ENCODE data around the gene FKBP1A.

Gene FKBP1A

GRCh38 chr20:1436263-1436662 is 43.4 kb upstream of the FKBP1A start:
- no peak overlapping the region for H3K4me2 ChIP-seq (ENCODE audit: insufficient read depth, low read length)
- peaks cover 3% of the 10 kb centered on the region; the same call in 1 of the 2 replicates for H4K20me1 ChIP-seq (ENCODE audit: insufficient read depth, low read length)
- 0 out of 2 replicates have a peak, but pooled peaks cover 5% of the 10 kb centered on the region for H3K36me3 ChIP-seq (ENCODE audit: insufficient read depth, low read length)
- no peaks in the 10 kb centered on the region for H3K9me3 ChIP-seq (ENCODE audit: insufficient read depth, low read length, severe bottlenecking)
- H2AFZ ChIP-seq (ENCODE audit: low read depth, low read length), result no peak overlapping the region
- no peak for DNase-seq
- H3K4me3 ChIP-seq (ENCODE audit: low read depth in 1 of 2, low read length in 2 of 2), result no peak overlapping the region
- H3K27me3 ChIP-seq (ENCODE audit: insufficient read depth, low read length, poor library complexity), result no peaks in the 10 kb centered on the region
- H3K4me1 ChIP-seq (ENCODE audit: insufficient read depth, low read length), result peaks cover 24% of the 10 kb centered on the region
- no peaks in the 10 kb centered on the region for H3K79me2 ChIP-seq (ENCODE audit: insufficient read depth, low read length)
- no peak overlapping the region for H3K9ac ChIP-seq (ENCODE audit: low read depth, low read length)
- ATAC-seq (ENCODE audit: insufficient read depth, low read depth), result no peak
- no peak overlapping the region for H3K27ac ChIP-seq (ENCODE audit: low read length)
- no peak for TF ChIP-seq EZH2 (IDR thresholded peaks at IDR 0.05; ENCODE audit: borderline replicate concordance, low read depth, low read length, severe bottlenecking)
- no peak for TF ChIP-seq CTCF (IDR thresholded peaks at IDR 0.05; ENCODE audit: borderline replicate concordance, extremely low read depth, low read length, poor library complexity, severe bottlenecking)

- H3K4me3 ChIP-seq (ENCODE audit: low read depth in 1 of 2, low read length in 2 of 2), result no peak overlapping the region
- peak overlapping the region; percentile 40; the same call in 1 of the 2 replicates for H3K4me2 ChIP-seq (ENCODE audit: insufficient read depth, low read length)
- no peak for ATAC-seq (ENCODE audit: insufficient read depth, low read depth)
Observed at GRCh38 chr20:1435337-1435699, 42.5 kb upstream of the FKBP1A start.

GRCh38 chr20:1434571-1435336 is 41.9 kb upstream of the FKBP1A start:
- H3K79me2 ChIP-seq (ENCODE audit: insufficient read depth, low read length), result no peaks in the 10 kb centered on the region
- H3K4me1 ChIP-seq (ENCODE audit: insufficient read depth, low read length), result peaks cover 28% of the 10 kb centered on the region
- peak overlapping the region; percentile 74 for H3K27ac ChIP-seq (ENCODE audit: low read length)
- H2AFZ ChIP-seq (ENCODE audit: low read depth, low read length), result no peak overlapping the region
- no peaks in the 10 kb centered on the region for H3K27me3 ChIP-seq (ENCODE audit: insufficient read depth, low read length, poor library complexity)
- H3K9ac ChIP-seq (ENCODE audit: low read depth, low read length), result no peak overlapping the region
- ATAC-seq (ENCODE audit: insufficient read depth, low read depth) (peak; percentile 94), DNase-seq (peak; percentile 87)
- TF ChIP-seq EZH2 (IDR thresholded peaks at IDR 0.05; ENCODE audit: borderline replicate concordance, low read depth, low read length, severe bottlenecking), result no peak
- TF ChIP-seq CTCF (IDR thresholded peaks at IDR 0.05; ENCODE audit: borderline replicate concordance, extremely low read depth, low read length, poor library complexity, severe bottlenecking), result no peak
- H3K4me2 ChIP-seq (ENCODE audit: insufficient read depth, low read length), result peak overlapping the region; percentile 40; the same call in 1 of the 2 replicates
- no peaks in the 10 kb centered on the region for H3K36me3 ChIP-seq (ENCODE audit: insufficient read depth, low read length)
- no peak overlapping the region for H3K4me3 ChIP-seq (ENCODE audit: low read depth in 1 of 2, low read length in 2 of 2)
- H4K20me1 ChIP-seq (ENCODE audit: insufficient read depth, low read length), result peaks cover 3% of the 10 kb centered on the region; the same call in 1 of the 2 replicates
- no peaks in the 10 kb centered on the region for H3K9me3 ChIP-seq (ENCODE audit: insufficient read depth, low read length, severe bottlenecking)

More at GRCh38 chr20:1435337-1435699, 42.5 kb upstream of the FKBP1A start:
- Histone ChIP-seq H3K4me1 (ENCODE audit: insufficient read depth, low read length) (peaks cover 28% of the 10 kb centered on the region), H4K20me1 (ENCODE audit: insufficient read depth, low read length) (peaks cover 3% of the 10 kb centered on the region; the same call in 1 of the 2 replicates), H3K9me3 (ENCODE audit: insufficient read depth, low read length, severe bottlenecking) (no peaks in the 10 kb centered on the region), H3K79me2 (ENCODE audit: insufficient read depth, low read length) (no peaks in the 10 kb centered on the region), H2AFZ (ENCODE audit: low read depth, low read length) (no peak overlapping the region), H3K9ac (ENCODE audit: low read depth, low read length) (no peak overlapping the region), H3K36me3 (ENCODE audit: insufficient read depth, low read length) (no peaks in the 10 kb centered on the region), H3K27me3 (ENCODE audit: insufficient read depth, low read length, poor library complexity) (no peaks in the 10 kb centered on the region), H3K27ac (ENCODE audit: low read length) (peak overlapping the region; percentile 54)
- TF ChIP-seq CTCF (IDR thresholded peaks at IDR 0.05; ENCODE audit: borderline replicate concordance, extremely low read depth, low read length, poor library complexity, severe bottlenecking) (no peak), EZH2 (IDR thresholded peaks at IDR 0.05; ENCODE audit: borderline replicate concordance, low read depth, low read length, severe bottlenecking) (no peak)
- DNase-seq, result no peak

Measured in DND-41 (cell line).